GM18508 (cell line): ENCODE measurements around the gene USP47.

ENCODE experiments used
- ATAC-seq: cut with Tn5 transposase; IDR thresholded peaks from one replicate; pipeline ENCODE4 v1.9.1; 2021; ENCODE audit warnings: moderate number of reproducible peaks; ENCODE audit not compliant: insufficient read depth, unreplicated experiment

The USP47 gene

DNA sequence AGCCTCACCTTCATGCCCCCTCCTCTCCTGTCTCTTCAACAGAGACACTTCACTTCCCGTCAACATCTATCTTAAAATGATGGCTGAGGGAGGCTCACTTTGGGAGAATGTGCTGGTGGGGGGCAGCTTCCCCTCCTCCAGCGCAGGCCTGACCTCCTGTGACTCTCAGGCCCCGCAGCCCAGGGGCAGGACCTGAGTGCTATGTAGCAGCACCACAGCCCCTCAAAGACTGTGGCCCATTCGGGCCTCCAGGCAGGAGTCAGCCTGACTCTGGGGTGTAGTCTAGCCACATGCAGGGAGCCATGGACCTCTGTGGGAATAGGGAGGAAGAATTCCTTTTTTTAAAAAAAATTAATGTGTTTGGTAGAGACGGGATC is 123.0 kb downstream of the USP47 start:
- no peak for ATAC-seq

DNA sequence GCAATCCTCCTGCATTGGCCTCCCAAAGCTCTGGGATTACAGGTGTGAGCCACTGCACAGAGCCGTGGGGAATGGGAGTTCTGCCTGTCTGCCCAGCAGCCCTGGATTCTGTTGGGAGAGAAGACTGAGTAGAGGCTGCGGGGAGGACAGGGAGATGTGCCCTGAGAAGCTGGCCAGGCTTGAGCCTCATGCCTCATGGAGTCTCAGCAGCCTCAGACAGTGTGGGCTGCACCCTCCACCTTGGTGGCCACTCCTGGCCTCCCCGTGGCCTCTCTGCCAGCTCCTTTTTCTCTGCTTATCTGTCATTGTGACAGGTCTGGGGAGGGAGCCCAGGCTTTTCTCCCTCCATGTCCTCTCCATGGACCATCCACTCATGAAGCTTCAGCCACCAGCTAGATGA is 123.4 kb downstream of the USP47 start:
- ATAC-seq: no peak

GRCh38 chr11:11965656-11966353 is 124.0 kb downstream of the USP47 start:
- ATAC-seq: no peak

GRCh38 chr11:11966354-11966741 is 124.6 kb downstream of the USP47 start:
- ATAC-seq: no peak

DNA sequence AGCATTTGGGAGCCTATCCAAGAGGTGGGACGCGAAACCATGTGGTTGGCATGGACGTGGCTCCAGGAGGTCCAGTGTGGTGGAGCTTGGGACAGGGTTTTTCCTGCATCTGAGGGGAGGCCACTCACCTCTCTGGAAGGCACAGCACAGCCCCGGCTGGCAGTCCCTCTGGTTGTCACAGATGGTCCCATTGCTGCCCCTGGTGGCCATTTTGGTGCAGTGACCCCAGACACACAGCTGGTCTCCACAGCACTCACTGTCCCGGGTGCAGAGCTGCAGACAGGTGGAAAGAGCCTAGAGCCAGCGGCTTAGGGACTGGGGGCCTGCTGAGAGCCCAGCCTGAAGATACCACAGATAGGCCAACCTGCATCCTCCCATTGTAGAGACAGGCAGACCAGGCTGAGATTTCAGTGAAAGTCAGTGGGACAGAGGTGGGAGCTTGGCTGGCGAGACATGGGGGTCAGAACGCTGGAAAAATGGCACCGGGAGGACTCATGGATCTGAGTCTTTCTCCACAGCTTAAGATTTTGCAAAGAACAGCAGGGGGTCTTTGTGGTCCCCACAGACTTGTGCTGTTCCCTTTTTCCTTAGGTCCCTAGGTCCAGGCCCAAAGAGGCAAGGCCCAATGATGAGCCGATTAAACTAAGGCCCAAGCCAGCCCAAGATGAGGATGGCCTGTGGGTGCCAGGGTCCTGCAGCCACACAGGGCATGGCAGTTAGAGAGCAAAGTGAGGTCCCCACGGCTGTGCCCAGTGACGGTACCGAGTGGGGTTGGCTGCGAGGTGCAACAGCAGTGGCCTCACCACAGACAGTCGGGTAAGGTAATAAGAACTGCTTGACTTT is 125.3 kb downstream of the USP47 start:
- ATAC-seq: peak; percentile 67

- ATAC-seq: no peak
Observed at GRCh38 chr11:11967669-11968510, 126.1 kb downstream of the USP47 start.

DNA sequence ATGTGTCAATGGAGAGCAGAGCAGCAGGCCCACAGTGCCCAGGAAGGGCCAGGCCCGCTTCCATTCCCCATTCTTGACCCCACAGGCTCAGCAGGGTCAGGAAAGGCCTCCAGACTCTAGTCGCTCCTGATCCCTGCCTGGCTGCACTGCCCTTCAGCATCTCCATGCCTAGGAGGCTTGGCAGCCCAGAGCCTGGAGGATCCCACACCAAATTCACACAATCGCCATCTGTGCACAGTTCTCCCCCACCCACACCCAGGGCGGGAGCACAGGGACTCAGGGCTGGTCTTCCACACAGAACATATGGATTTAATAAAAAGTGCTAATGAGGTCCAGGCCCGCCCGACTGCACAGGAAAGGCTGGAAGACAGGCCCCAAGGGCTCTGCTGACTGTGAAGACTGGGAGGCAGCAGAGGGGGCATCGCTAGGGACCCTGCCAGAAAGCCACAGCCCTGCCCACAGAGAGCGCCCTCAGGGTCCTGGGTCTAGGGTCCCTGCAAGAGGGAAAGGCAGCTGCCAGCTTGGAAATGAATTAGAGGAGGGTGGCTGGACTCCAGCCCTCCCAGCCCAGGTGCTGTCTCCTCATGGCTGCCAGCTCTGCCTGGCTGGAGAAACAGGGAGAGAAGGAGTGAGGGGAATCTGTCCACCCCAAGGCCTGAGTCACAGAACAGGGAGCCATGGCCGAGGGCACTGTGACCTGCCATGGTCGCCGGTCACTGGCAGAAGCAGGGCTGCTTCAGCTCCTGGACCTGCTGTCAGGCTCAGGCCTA is 126.9 kb downstream of the USP47 start:
- ATAC-seq: no peak

GRCh38 chr11:11969380-11970215 is 127.8 kb downstream of the USP47 start:
- no peak for ATAC-seq

- ATAC-seq: no peak
Observed at GRCh38 chr11:11970556-11970955, 128.8 kb downstream of the USP47 start.

- ATAC-seq: no peak
Observed at GRCh38 chr11:11971906-11972547, 130.3 kb downstream of the USP47 start.

GRCh38 chr11:11972730-11973341 is 131.1 kb downstream of the USP47 start:
- ATAC-seq: no peak

- no peak for ATAC-seq
Observed at GRCh38 chr11:11973361-11973800, 131.6 kb downstream of the USP47 start.

GRCh38 chr11:11973866-11974265 is 132.1 kb downstream of the USP47 start:
- ATAC-seq: no peak

- ATAC-seq: no peak
Observed at GRCh38 chr11:11975201-11976092, 133.7 kb downstream of the USP47 start.

- ATAC-seq: no peak
Observed at GRCh38 chr11:11976481-11977127, 134.8 kb downstream of the USP47 start.

- no peak for ATAC-seq
Observed at GRCh38 chr11:11977206-11977938, 135.6 kb downstream of the USP47 start.
